ENCODE results near the gene FNDC10. TPM values are rescaled to one million over a fixed set of nuclear protein-coding genes. Genes with fewer than 3 reads are reported as not detected.

FNDC10 gene
- total RNA-seq, 1 donor from 2014 or later, result 0.60 TPM

DNA sequence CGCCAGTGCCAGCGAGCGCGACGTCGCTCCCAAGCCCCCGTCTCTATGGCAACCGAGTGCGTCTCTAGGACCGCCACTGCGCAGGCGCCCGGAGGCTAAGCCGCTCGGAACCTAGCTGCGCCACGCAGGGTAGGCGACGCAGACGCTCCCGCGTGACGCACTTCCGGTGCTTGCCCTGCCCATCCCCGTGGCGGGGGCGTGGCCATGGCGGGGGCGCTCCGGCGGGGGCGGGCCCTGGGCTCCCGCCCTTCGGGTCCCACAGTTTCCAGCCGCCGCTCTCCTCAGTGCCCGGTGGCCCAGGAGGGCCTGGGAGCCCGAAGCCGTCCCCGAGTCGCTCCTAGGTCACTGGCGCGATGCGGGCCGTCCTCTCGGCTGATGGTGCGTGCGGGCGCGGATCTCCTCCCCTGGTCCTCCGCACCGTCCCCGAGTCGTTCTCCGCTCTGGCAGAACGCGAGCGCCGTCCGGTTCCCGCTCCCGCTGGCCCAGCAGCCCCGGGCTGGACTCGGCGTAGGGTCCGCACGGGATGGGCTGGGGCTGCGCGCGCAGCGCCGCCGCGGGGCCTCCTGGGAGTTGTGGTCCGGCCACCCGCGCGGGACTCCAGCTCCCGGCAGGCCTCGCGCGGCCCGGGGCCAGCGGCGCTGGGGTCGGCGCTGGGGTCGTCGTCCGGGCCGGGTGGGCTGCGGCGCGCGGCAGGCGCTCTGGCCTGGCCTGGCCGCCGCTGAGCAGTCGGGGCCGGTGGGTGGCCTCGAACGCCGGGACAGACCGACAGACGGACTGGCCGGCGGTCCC is 15.5 kb upstream of the FNDC10 start, which contains the start of gene MIB2:
Gene MIB2, plus strand, starts transcription at position 245 of the 789 bp plus-strand sequence. CDS start 7,953 bp downstream, outside the sequence.
- H3K4me3 Mint-ChIP-seq, result peak within 1 kb of the TSS; percentile 90
- H3K4me1 Mint-ChIP-seq, result peaks cover 26% of the 10 kb centered on the region
- DNase-seq, result peak; percentile 100
- POLR2A ChIA-PET, result interaction anchor here (0.6 to 3.9 kb wide), 14 partner anchors 9 to 410 kb away, joined by 3 to 35 read pairs (median 5); partner anchors contain the start of genes MMP23B and MRPL20
- H3K9me3 Mint-ChIP-seq, result no peaks in the 10 kb centered on the region
- intact Hi-C loops (cut with micrococcal nuclease), result loop anchor here (1.0 to 5.0 kb wide), 7 partner anchors 15 to 435 kb away; partner anchors contain the start of genes ATAD3B, AURKAIP1, CDK11B and PRKCZ
- H3K27ac Mint-ChIP-seq, result peak within 1 kb of the TSS; percentile 86
- H3K36me3 Mint-ChIP-seq (ENCODE audit: low read depth), result peaks cover 9% of the 10 kb centered on the region
- TF ChIP-seq, protein P1, sequence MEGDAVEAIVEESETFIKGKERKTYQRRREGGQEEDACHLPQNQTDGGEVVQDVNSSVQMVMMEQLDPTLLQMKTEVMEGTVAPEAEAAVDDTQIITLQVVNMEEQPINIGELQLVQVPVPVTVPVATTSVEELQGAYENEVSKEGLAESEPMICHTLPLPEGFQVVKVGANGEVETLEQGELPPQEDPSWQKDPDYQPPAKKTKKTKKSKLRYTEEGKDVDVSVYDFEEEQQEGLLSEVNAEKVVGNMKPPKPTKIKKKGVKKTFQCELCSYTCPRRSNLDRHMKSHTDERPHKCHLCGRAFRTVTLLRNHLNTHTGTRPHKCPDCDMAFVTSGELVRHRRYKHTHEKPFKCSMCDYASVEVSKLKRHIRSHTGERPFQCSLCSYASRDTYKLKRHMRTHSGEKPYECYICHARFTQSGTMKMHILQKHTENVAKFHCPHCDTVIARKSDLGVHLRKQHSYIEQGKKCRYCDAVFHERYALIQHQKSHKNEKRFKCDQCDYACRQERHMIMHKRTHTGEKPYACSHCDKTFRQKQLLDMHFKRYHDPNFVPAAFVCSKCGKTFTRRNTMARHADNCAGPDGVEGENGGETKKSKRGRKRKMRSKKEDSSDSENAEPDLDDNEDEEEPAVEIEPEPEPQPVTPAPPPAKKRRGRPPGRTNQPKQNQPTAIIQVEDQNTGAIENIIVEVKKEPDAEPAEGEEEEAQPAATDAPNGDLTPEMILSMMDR (IDR thresholded peaks at IDR 0.05), result no peak
- peak; percentile 91 for ATAC-seq (ENCODE audit: low read depth)
- CTCF ChIA-PET, result no interaction called here
- no peaks in the 10 kb centered on the region for H3K27me3 Mint-ChIP-seq

DNA sequence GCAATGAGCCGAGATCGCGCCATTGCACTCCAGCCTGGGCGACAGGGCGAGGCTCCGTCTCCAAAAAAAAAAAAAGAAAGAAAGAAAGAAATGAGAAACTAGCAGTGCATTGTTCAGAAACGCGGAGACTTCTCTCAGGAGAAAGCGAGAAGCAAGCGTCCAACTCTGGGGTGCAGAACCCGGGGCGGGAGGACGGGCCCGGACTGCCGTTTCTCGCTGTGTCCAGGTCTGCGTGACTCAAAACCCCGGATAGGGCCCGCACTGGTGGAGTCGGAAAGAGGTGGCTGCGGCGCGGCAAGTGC is 15.0 kb upstream of the FNDC10 start:
- ATAC-seq (ENCODE audit: low read depth) (no peak), DNase-seq (no peak)
- H3K27me3 Mint-ChIP-seq, result no peaks in the 10 kb centered on the region
- intact Hi-C loops (cut with micrococcal nuclease), result loop anchor here (1.0 to 5.0 kb wide), 7 partner anchors 16 to 435 kb away; partner anchors contain the start of genes ATAD3B, AURKAIP1, CDK11B and PRKCZ
- H3K4me3 Mint-ChIP-seq, result peak overlapping the region; percentile 90
- TF ChIP-seq, protein P1 (IDR thresholded peaks at IDR 0.05), result no peak
- ChIA-PET CTCF (no interaction called here), POLR2A (interaction anchor here (0.6 to 3.9 kb wide), 11 partner anchors 8 to 294 kb away, joined by 3 to 35 read pairs (median 6); partner anchors contain the start of genes MMP23B and MRPL20)
- peaks cover 26% of the 10 kb centered on the region for H3K4me1 Mint-ChIP-seq
- peak overlapping the region; percentile 86 for H3K27ac Mint-ChIP-seq
- H3K36me3 Mint-ChIP-seq (ENCODE audit: low read depth), result peaks cover 9% of the 10 kb centered on the region
- no peaks in the 10 kb centered on the region for H3K9me3 Mint-ChIP-seq

DNA sequence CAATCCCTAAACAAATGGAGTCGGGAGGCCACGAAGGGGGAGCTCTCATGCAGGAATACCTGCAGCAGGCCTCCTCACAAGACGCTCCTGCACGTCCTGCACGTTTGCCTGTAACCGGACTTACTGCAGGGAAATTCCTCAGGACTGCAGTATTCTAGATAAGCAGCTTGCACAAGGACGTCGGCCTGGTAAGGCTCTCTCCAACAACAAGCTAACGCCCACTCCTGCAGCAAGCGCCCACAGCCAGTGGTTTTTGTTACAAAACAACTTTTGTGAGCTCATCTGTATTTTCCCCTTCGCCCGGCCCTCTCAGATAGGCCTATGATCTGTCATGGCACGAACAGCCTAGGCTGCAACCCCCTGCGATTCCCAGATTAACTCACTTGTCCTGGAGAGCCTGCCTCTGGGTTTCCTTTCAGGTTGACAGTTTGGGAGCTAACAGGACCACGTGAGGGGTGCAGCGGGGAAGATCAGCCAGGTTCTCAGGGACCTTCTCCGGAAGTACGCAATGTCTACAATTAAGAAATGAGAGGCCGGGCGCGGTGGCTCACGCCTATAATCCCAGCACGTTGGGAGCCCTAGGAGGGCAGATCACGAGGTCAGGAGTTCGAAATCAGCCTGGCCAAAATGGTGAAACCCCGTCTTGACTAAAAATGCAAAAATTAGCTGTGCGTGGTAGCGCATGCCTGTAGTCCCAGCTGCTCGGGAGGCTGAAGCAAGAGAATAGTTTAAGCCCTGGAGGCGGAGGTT is 14.4 kb upstream of the FNDC10 start:
- Mint-ChIP-seq H3K9me3 (no peaks in the 10 kb centered on the region), H3K4me1 (peaks cover 26% of the 10 kb centered on the region), H3K4me3 (peak overlapping the region; percentile 90), H3K36me3 (ENCODE audit: low read depth) (peaks cover 9% of the 10 kb centered on the region), H3K27ac (peak overlapping the region; percentile 86), H3K27me3 (no peaks in the 10 kb centered on the region)
- TF ChIP-seq, protein P1 (IDR thresholded peaks at IDR 0.05), result no peak
- no peak for ATAC-seq (ENCODE audit: low read depth)
- no peak for DNase-seq
- CTCF ChIA-PET, result no interaction called here
- intact Hi-C loops (cut with micrococcal nuclease), result loop anchor here (2.0 kb wide), 1 partner anchor 16 kb away; no protein-coding TSS in a partner anchor
- POLR2A ChIA-PET, result interaction anchor here (0.6 to 3.9 kb wide), 10 partner anchors 8 to 295 kb away, joined by 3 to 35 read pairs (median 6); partner anchors contain the start of genes MMP23B and MRPL20

DNA sequence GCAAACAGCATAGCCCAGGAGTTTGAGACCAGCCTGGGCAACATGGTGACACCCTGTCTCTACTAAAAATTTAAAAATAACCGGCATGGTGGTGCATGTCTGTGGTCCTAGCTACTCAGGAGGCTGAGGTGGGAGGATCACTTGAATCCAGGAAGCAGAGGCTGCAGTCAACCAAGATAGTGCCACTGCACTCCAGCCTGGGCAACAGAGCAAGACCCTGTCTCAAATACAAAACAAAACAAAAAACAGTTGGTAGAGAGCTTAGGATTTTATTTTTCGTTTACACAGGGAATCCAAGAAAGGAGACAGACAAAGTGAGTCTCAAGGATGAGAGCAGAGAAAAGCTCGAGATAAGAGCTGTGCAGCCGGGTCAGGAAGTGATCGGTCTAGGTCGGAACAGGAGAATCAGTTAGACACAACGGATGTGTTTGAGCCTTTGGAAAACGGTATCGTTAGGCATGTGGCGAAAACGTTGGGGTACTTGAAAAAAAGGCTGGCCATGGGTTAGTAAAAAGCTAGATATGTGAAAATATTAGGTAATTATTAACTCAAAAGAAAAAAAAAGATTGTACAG is 13.7 kb upstream of the FNDC10 start:
- intact Hi-C loops (cut with micrococcal nuclease), result loop anchor here (2.0 kb wide), 1 partner anchor 17 kb away; no protein-coding TSS in a partner anchor
- H3K27ac Mint-ChIP-seq, result no peak overlapping the region
- H3K4me1 Mint-ChIP-seq, result peaks cover 26% of the 10 kb centered on the region
- ChIA-PET POLR2A (interaction anchor here (1.0 to 3.9 kb wide), 3 partner anchors 10 to 16 kb away, joined by 6 to 19 read pairs (median 7); no protein-coding TSS in a partner anchor), CTCF (no interaction called here)
- peaks cover 7% of the 10 kb centered on the region for H3K36me3 Mint-ChIP-seq (ENCODE audit: low read depth)
- TF ChIP-seq, protein P1 (IDR thresholded peaks at IDR 0.05), result no peak
- no peaks in the 10 kb centered on the region for H3K9me3 Mint-ChIP-seq
- no peaks in the 10 kb centered on the region for H3K27me3 Mint-ChIP-seq
- H3K4me3 Mint-ChIP-seq, result peak overlapping the region; percentile 42
- no peak for ATAC-seq (ENCODE audit: low read depth)
- DNase-seq, result no peak
